H9 (cell line): ENCODE measurements around the gene FBXL14. TPM values are rescaled to one million over a fixed set of nuclear protein-coding genes. Genes with fewer than 3 reads are reported as not detected.

ENCODE experiments used
- DNase-seq: peaks from one replicate; pipeline ENCODE4 v3.0.0-alpha.2; 2017
- H2AFZ ChIP-seq: one replicate; pipeline ENCODE4 v1.6.1; 2013; ENCODE audit warnings: mild to moderate bottlenecking, low read length, control low read depth, moderate library complexity
- H2AK5ac ChIP-seq: 2 replicates; pipeline ENCODE4 v1.6.1; 2013; ENCODE audit warnings: low read length, control low read depth, mixed read lengths; ENCODE audit not compliant: insufficient read length
- H2BK120ac ChIP-seq: one replicate; pipeline ENCODE4 v1.6.1; 2013; ENCODE audit warnings: low read depth, mild to moderate bottlenecking, low read length, control low read depth, inconsistent platforms; ENCODE audit not compliant: poor library complexity, severe bottlenecking
- H2BK12ac ChIP-seq: 2 replicates; pipeline ENCODE4 v1.6.1; 2013; ENCODE audit warnings: low read length, control low read depth, mixed read lengths, low read depth; ENCODE audit not compliant: insufficient read length
- H2BK15ac ChIP-seq: 2 replicates; pipeline ENCODE4 v1.6.1; 2013; ENCODE audit warnings: low read depth, low read length, control low read depth
- H2BK20ac ChIP-seq: one replicate; pipeline ENCODE4 v1.6.1; 2013; ENCODE audit warnings: low read depth, mild to moderate bottlenecking, low read length, control low read depth, inconsistent platforms; ENCODE audit not compliant: poor library complexity, severe bottlenecking
- H2BK5ac ChIP-seq: 2 replicates; pipeline ENCODE4 v1.6.1; 2013; ENCODE audit warnings: low read length, control low read depth, mixed read lengths; ENCODE audit not compliant: insufficient read length
- H3K14ac ChIP-seq: 2 replicates; pipeline ENCODE4 v1.6.1; 2013; ENCODE audit warnings: low read length, control low read depth; ENCODE audit not compliant: insufficient read depth
- H3K18ac ChIP-seq: 2 replicates; pipeline ENCODE4 v1.6.1; 2013; ENCODE audit warnings: low read depth, mild to moderate bottlenecking, mixed read lengths, low read length, control low read depth; ENCODE audit not compliant: insufficient read length
- H3K23ac ChIP-seq: 2 replicates; pipeline ENCODE4 v1.6.1; 2013; ENCODE audit warnings: low read length, control low read depth, mixed read lengths, low read depth; ENCODE audit not compliant: insufficient read length
- H3K23me2 ChIP-seq: 2 replicates; pipeline ENCODE4 v1.6.1; 2013; ENCODE audit warnings: low read depth, mild to moderate bottlenecking, mixed read lengths, low read length, control low read depth; ENCODE audit not compliant: insufficient read length, poor library complexity, severe bottlenecking
- H3K27ac ChIP-seq: 2 replicates; pipeline ENCODE4 v1.5.1; 2013; ENCODE audit warnings: low read length, control low read depth, mixed read lengths, low read depth; ENCODE audit not compliant: insufficient read length
- H3K27me3 ChIP-seq: 2 replicates; pipeline ENCODE4 v1.6.1; 2013; ENCODE audit warnings: low read length, control low read depth, inconsistent platforms; ENCODE audit not compliant: insufficient read depth
- H3K4ac ChIP-seq: 2 replicates; pipeline ENCODE4 v1.6.1; 2013; ENCODE audit warnings: low read depth, mild to moderate bottlenecking, control low read depth, inconsistent platforms, low read length, moderate library complexity
- H3K4me1 ChIP-seq: 2 replicates; pipeline ENCODE4 v1.6.1; 2013; ENCODE audit warnings: low read length, control low read depth, inconsistent platforms; ENCODE audit not compliant: insufficient read depth
- H3K4me2 ChIP-seq: 2 replicates; pipeline ENCODE4 v1.6.1; 2013; ENCODE audit warnings: low read length, control low read depth, mixed read lengths; ENCODE audit not compliant: insufficient read length, insufficient read depth
- H3K56ac ChIP-seq: 2 replicates; pipeline ENCODE4 v1.6.1; 2013; ENCODE audit warnings: low read depth, mild to moderate bottlenecking, mixed read lengths, low read length, control low read depth; ENCODE audit not compliant: insufficient read length
- H3K79me1 ChIP-seq: 2 replicates; pipeline ENCODE4 v1.6.1; 2013; ENCODE audit warnings: low read depth, mild to moderate bottlenecking, moderate library complexity, low read length, control low read depth, inconsistent platforms; ENCODE audit not compliant: insufficient read depth, poor library complexity, severe bottlenecking
- H3K79me2 ChIP-seq: 2 replicates; pipeline ENCODE4 v1.6.1; 2013; ENCODE audit warnings: low read length, control low read depth, inconsistent platforms; ENCODE audit not compliant: insufficient read depth
- H3K9ac ChIP-seq: 2 replicates; pipeline ENCODE4 v1.6.1; 2013; ENCODE audit warnings: low read length, control low read depth, mixed read lengths; ENCODE audit not compliant: insufficient read length; ENCODE audit errors: extremely low read depth
- H3K9me3 ChIP-seq: one replicate; pipeline ENCODE4 v1.6.1; 2013; ENCODE audit warnings: low read depth, low read length, inconsistent platforms; ENCODE audit not compliant: control insufficient read depth
- H3T11ph ChIP-seq: one replicate; pipeline ENCODE4 v1.6.1; 2013; ENCODE audit warnings: mild to moderate bottlenecking, low read length, control low read depth, inconsistent platforms
- H4K20me1 ChIP-seq: one replicate; pipeline ENCODE4 v1.6.1; 2013; ENCODE audit not compliant: control insufficient read depth, insufficient read length, insufficient read depth
- H4K5ac ChIP-seq: 2 replicates; pipeline ENCODE4 v1.6.1; 2013; ENCODE audit warnings: low read depth, mild to moderate bottlenecking, mixed read lengths, low read length, control low read depth; ENCODE audit not compliant: insufficient read length
- H4K8ac ChIP-seq: replicated peaks from 2 replicates; pipeline ENCODE4 v1.6.1; 2013; ENCODE audit warnings: low read length, control low read depth, mixed read lengths, low read depth; ENCODE audit not compliant: insufficient read length
- H4K91ac ChIP-seq: 2 replicates; pipeline ENCODE4 v1.6.1; 2013; ENCODE audit warnings: low read depth, mild to moderate bottlenecking, moderate library complexity, mixed read lengths, low read length, control low read depth; ENCODE audit not compliant: insufficient read length
- H3K27ac Mint-ChIP-seq, 3 experiments: 2 replicates in 2 of 3; 3 replicates in 1 of 3; pipeline ENCODE4 v1.8.0; 2020 to 2021; ENCODE audit warnings: mixed read lengths in 3 of 3, mild to moderate bottlenecking in 1 of 3, moderate library complexity in 1 of 3
- H3K27me3 Mint-ChIP-seq: 2 replicates; pipeline ENCODE4 v1.8.0; 2021; ENCODE audit warnings: low read depth, mild to moderate bottlenecking, moderate library complexity, mixed read lengths
- H3K36me3 Mint-ChIP-seq, 3 experiments: 2 replicates in 2 of 3; 3 replicates in 1 of 3; pipeline ENCODE4 v1.8.0; 2020 to 2021; ENCODE audit warnings: low read depth in 3 of 3, mixed read lengths in 3 of 3; ENCODE audit not compliant: insufficient read depth in 1 of 3
- H3K4me1 Mint-ChIP-seq, 2 experiments: 2 replicates each; pipeline ENCODE4 v1.8.0; 2020; ENCODE audit warnings: mixed read lengths in 2 of 2
- H3K4me3 Mint-ChIP-seq, 2 experiments: 2 replicates in 1 of 2; 3 replicates in 1 of 2; pipeline ENCODE4 v1.8.0; 2020 to 2021; ENCODE audit warnings: mild to moderate bottlenecking in 2 of 2, mixed read lengths in 2 of 2, moderate library complexity in 1 of 2
- H3K9me3 Mint-ChIP-seq, 2 experiments: 2 replicates in 1 of 2; 3 replicates in 1 of 2; pipeline ENCODE4 v1.8.0; 2020; ENCODE audit warnings: mild to moderate bottlenecking in 2 of 2, mixed read lengths in 2 of 2, moderate library complexity in 1 of 2
- WGBS: extraction: QIAGEN DNeasy Blood & Tissue Kit; methylation state at CpG from one replicate; pipeline ENCODE4 v1.1.7; 2013; ENCODE audit warnings: missing lambda C conversion rate, low lambda C conversion rate, mixed read lengths; ENCODE audit not compliant: insufficient read length; ENCODE audit errors: extremely low coverage; 5-methylcytosine and 5-hydroxymethylcytosine counted together
- total RNA-seq: library from RNA; stranded (reverse); gene quantifications from 2 replicates; pipeline ENCODE4 v1.2.1, GENCODE V29; 2021
- TF ChIP-seq, protein P1 (sequence below): fragments of 200-600 bp; sonication (generic); conservative IDR thresholded peaks from 3 replicates; pipeline ENCODE4 v1.8.0; 2021; ENCODE audit warnings: antibody characterized with exemption, mild to moderate bottlenecking

The FBXL14 gene
- total RNA-seq, 1 experiment from 2014 or later = 15.6 TPM

DNA sequence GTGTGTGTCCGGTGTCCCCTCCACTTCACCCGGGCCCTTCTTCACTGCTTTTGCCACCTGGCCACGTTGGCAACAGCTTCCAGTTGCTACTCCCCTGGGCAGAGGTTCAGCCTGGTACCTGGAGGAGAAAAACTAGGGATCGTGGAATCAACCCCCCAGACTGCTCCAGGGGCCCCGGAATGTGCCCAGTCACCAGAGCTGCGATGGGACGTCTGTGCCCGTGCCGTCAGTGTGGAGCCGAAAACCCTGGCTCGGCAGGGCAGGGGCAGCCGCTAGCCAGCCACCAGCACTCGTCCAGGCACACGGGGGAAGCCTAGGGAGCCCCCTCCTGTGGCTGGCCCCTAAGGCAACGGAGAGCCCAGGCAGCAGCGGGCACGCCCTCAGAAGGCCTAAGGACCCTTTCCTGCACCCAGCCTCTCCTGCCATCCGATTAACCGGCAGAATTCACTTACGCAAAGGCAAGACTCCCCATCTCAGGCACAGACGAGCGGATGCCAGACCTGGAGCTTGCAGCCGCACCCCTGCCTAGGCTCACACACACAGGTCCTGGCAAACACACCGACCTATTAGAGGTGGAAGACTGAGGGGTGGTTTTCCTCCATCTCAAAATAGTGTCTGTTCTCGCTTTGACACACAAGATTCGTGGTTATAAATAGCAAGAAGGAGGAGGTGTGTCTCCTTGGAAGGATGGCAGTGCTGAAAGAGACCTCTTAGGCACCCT lies 62.6 kb downstream of the FBXL14 start:
- H3K27me3 ChIP-seq = peaks cover 35% of the 10 kb centered on the region
- H3K9me3 ChIP-seq = no peaks in the 10 kb centered on the region
- no peak overlapping the region for H3K27ac ChIP-seq
- H3K23ac ChIP-seq = no peak overlapping the region
- H2AK5ac ChIP-seq = no peak overlapping the region
- no peak overlapping the region for H3K14ac ChIP-seq
- H3T11ph ChIP-seq = no peak overlapping the region
- H4K20me1 ChIP-seq = no peaks in the 10 kb centered on the region
- H2BK20ac ChIP-seq = no peak overlapping the region
- H2BK15ac ChIP-seq = no peak overlapping the region
- no peak overlapping the region for H4K8ac ChIP-seq
- Mint-ChIP-seq H3K9me3 (peaks cover 0 to 2% of the 10 kb centered on the region in 2 experiments; a peak in 2 of 5 replicates), H3K4me3 (peak overlapping the region; percentile 54 to 79), H3K36me3 (peaks cover 0 to 2% (median 0%) of the 10 kb centered on the region in 3 experiments; a peak in 2 of 7 replicates), H3K27me3 (peaks cover 90% of the 10 kb centered on the region), H3K27ac (no peak overlapping the region), H3K4me1 (peaks cover 6 to 11% of the 10 kb centered on the region in 2 experiments; a peak in 3 of 4 replicates)
- no peak overlapping the region for H4K5ac ChIP-seq
- TF ChIP-seq, protein P1, sequence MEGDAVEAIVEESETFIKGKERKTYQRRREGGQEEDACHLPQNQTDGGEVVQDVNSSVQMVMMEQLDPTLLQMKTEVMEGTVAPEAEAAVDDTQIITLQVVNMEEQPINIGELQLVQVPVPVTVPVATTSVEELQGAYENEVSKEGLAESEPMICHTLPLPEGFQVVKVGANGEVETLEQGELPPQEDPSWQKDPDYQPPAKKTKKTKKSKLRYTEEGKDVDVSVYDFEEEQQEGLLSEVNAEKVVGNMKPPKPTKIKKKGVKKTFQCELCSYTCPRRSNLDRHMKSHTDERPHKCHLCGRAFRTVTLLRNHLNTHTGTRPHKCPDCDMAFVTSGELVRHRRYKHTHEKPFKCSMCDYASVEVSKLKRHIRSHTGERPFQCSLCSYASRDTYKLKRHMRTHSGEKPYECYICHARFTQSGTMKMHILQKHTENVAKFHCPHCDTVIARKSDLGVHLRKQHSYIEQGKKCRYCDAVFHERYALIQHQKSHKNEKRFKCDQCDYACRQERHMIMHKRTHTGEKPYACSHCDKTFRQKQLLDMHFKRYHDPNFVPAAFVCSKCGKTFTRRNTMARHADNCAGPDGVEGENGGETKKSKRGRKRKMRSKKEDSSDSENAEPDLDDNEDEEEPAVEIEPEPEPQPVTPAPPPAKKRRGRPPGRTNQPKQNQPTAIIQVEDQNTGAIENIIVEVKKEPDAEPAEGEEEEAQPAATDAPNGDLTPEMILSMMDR = no peak
- peak; percentile 41 for DNase-seq
- no peak overlapping the region for H3K56ac ChIP-seq
- H3K9ac ChIP-seq = no peak overlapping the region
- no peak overlapping the region for H2BK120ac ChIP-seq
- no peaks in the 10 kb centered on the region for H3K79me2 ChIP-seq
- no CpG with 5 or more reads among the region's 26 CpGs for WGBS
- H3K23me2 ChIP-seq = peaks cover 13% of the 10 kb centered on the region
- no peak overlapping the region for H3K18ac ChIP-seq
- H4K91ac ChIP-seq = no peak overlapping the region
- H2BK5ac ChIP-seq = no peak overlapping the region
- peak overlapping the region; percentile 60 for H3K4me2 ChIP-seq
- H2AFZ ChIP-seq = no peak overlapping the region
- H3K4me1 ChIP-seq = no peaks in the 10 kb centered on the region
- H2BK12ac ChIP-seq = no peak overlapping the region
- no peak overlapping the region for H3K4ac ChIP-seq
- no peaks in the 10 kb centered on the region for H3K79me1 ChIP-seq
